Uterus (tissue), 2 donors: ENCODE results near the gene DYNC2H1.
"Not testable (repeated sequence)": the region's sequence is repeated elsewhere in the genome, so short reads cannot be mapped to it uniquely, and the experiment has no call there.

Experiments used
- POLR2A ChIP-seq, 2 donors: fragments of 450-650 bp; IDR thresholded peaks; one replicate each; pipeline ENCODE4 v1.6.1; 2016; ENCODE audit warnings: antibody characterized with exemption in 2 of 2, mild to moderate bottlenecking in 1 of 2, moderate library complexity in 1 of 2
- TF ChIP-seq, protein P1 (sequence below), 4 experiments: fragments of 200-600 bp in 2 of 4; fragments of 450-650 bp in 2 of 4; sonication (generic) in 2 of 4; IDR thresholded peaks; one replicate each; pipeline ENCODE4 v1.5.1; 2016 to 2019; ENCODE audit warnings: antibody characterized with exemption in 4 of 4, mild to moderate bottlenecking in 2 of 4, moderate library complexity in 1 of 4

DNA sequence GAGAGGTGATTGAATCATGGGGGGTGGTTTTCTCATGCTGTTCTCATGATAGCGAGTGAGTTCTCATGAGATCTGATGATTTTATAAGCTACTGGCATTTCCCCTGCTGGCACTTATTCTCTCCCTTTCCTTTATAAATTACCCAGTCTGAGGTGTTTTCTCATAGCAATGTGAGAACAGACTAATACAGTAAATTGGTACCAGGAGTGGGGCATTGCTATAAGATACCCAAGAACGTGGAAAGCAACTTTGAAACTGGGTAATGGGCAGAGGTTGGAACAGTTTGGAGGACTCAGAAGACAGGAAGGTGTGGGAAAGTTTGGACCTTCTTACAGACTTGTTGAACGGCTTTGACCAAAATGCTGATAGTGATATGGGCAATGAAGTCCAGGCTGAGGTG, 265.0 kb downstream of the DYNC2H1 start:
- TF ChIP-seq, protein P1, sequence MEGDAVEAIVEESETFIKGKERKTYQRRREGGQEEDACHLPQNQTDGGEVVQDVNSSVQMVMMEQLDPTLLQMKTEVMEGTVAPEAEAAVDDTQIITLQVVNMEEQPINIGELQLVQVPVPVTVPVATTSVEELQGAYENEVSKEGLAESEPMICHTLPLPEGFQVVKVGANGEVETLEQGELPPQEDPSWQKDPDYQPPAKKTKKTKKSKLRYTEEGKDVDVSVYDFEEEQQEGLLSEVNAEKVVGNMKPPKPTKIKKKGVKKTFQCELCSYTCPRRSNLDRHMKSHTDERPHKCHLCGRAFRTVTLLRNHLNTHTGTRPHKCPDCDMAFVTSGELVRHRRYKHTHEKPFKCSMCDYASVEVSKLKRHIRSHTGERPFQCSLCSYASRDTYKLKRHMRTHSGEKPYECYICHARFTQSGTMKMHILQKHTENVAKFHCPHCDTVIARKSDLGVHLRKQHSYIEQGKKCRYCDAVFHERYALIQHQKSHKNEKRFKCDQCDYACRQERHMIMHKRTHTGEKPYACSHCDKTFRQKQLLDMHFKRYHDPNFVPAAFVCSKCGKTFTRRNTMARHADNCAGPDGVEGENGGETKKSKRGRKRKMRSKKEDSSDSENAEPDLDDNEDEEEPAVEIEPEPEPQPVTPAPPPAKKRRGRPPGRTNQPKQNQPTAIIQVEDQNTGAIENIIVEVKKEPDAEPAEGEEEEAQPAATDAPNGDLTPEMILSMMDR (IDR thresholded peaks at IDR 0.05): not testable (repeated sequence)
- TF ChIP-seq POLR2A (IDR thresholded peaks at IDR 0.05): not testable (repeated sequence)
